Choroid plexus epithelial cell (primary cell): ENCODE results near the gene TEKTIP1.

Experiments used
- DNase-seq: peaks from one replicate; pipeline ENCODE4 v3.0.0-alpha.2; 2010; ENCODE audit warnings: low read depth
- H3K4me3 ChIP-seq: 2 replicates; pipeline ENCODE4 v1.5.1; 2011; ENCODE audit warnings: low read depth, mild to moderate bottlenecking, control low read depth, low read length, moderate library complexity
- CTCF ChIP-seq: conservative IDR thresholded peaks from 2 replicates; pipeline ENCODE4 v1.5.1; 2011; ENCODE audit warnings: low read depth, mild to moderate bottlenecking, control low read depth, inconsistent platforms, low read length, moderate library complexity

Gene TEKTIP1

DNA sequence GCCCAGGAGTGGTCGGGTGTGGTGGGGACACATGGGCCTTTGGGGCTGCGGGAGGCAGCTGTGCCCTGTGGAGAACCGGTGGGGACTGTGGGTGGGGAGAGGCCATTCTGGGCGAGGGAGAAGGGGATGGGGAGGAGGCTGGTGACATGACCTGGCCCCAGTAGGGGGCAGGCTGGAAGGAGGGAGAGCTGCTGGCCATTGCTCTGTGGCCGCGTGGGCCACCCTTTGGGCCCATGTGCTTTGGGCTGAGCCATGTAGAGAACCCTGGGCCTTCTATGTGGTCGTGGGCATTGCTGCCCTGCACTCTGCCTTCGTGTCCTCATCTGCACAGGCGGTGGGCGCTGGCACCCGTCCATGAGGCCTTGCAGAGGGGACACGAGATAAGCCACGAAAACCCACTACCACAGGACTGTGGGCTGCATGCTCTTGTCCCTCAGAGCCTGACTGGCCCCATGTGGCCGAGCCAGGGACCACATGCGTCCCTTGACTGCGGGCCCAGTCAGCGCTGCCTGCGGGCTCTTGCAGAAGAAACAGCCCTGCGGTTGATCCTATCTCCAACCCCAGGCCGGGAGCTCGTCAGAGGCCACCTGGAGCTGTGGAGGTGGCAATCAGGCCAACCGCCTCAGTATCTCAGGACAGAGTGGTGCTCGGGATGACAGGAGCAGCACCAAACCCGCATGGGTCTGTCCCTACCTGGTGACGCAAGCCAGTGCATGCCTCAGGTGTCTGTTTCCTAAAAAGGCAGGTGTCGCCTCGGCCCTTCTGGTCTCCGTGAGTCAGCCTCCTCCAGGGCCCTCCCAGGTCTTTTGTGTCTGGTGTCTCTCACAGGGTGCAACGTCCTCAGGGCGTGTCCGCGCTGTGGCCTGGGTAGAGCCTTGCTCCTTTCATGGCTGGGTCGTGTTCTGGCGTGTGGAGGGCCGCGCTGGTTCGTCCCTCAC is 18.5 kb upstream of the TEKTIP1 start:
- no peak overlapping the region for H3K4me3 ChIP-seq
- no peak for DNase-seq
- no peak for TF ChIP-seq CTCF

DNA sequence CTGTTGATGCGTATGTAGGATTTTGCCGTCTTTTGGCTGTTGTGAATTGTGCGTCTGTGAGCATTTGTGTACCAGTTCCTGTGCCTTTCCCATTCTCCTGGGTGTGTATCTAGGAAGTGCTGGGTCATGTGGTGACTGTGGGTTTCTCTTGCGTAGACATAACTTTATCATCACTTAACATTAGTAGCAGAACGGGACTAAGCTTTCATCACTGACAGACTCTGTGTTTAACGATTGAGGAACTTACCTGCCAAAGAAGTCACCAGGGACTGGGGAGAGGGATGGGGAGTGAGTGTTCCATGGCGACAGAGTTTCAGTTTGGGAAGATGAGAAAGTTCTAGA is 17.9 kb upstream of the TEKTIP1 start:
- no peak for DNase-seq
- TF ChIP-seq CTCF: no peak
- H3K4me3 ChIP-seq: no peak overlapping the region

GRCh38 chr19:3522421-3523360 is 16.3 kb upstream of the TEKTIP1 start:
- DNase-seq: no peak

GRCh38 chr19:3523361-3524077 is 15.5 kb upstream of the TEKTIP1 start:
- no peak for DNase-seq
- no peak for TF ChIP-seq CTCF
- no peak overlapping the region for H3K4me3 ChIP-seq

More at GRCh38 chr19:3522421-3523360, 16.3 kb upstream of the TEKTIP1 start:
- H3K4me3 ChIP-seq: no peak overlapping the region
- TF ChIP-seq CTCF: no peak

DNA sequence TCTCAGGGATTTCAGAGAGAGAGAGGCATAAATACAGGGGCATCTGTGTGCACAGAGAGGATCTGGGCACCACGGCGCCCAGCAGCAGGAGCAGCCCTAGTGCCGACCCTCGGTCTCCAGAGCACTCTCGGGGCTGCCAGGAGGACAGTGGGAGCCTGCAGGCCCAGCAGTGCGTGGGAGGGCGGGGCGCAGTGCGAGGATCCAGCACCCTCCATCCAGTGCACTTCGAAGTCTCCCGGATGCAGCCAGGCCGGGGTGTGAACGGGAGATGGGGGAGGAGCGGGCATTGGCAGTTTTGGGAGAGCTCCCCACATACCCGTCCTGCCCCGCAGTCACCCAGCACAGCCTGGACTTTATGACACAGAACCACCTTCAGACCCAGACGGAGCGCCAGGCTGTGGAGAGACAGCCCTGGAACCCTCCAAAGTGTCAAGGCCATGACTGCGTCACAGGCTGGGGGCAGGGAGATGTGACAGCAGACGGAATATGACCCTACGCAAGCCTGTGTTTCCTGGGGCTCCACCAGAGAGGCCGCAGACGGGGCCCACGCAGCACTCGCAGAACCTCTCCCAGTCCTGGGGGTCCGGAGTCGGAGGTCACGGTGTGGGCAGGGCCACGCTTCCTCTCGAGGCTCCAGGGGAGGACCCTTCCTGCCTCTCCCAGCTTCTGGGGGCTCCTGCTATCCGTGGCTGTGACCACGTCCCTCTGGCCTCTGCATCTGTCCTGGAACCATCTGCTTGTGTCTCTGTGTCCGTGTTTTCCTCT is 14.7 kb upstream of the TEKTIP1 start:
- no peak overlapping the region for H3K4me3 ChIP-seq
- DNase-seq: no peak
- TF ChIP-seq CTCF: no peak

- DNase-seq: no peak
- TF ChIP-seq CTCF: no peak
- H3K4me3 ChIP-seq: no peak overlapping the region
Measured at GRCh38 chr19:3524904-3525451, 14.0 kb upstream of the TEKTIP1 start.
